Fibroblast of lung (primary cell): ENCODE results near the gene MYH9. TPM values are rescaled to one million over a fixed set of nuclear protein-coding genes. Genes with fewer than 3 reads are reported as not detected.
A peak's percentile ranks its signal among the peaks of the same experiment; 100 is the strongest.

Source experiments
- DNase-seq, 2 donors: peaks; one replicate each; pipeline versions ENCODE4 v3.0.0 to v3.0.0-alpha.2; 2010; ENCODE audit warnings: low read depth in 2 of 2
- H2AFZ ChIP-seq: 2 replicates; pipeline ENCODE4 v1.5.1; 2012; ENCODE audit warnings: low read length, control low read depth, inconsistent platforms
- H3K27ac ChIP-seq: 2 replicates; pipeline ENCODE4 v1.5.1; 2011; ENCODE audit warnings: low read length, control low read depth; ENCODE audit not compliant: insufficient read depth
- H3K27me3 ChIP-seq: 2 replicates; pipeline ENCODE4 v1.5.1; 2011; ENCODE audit warnings: mild to moderate bottlenecking, low read length; ENCODE audit not compliant: control insufficient read depth, insufficient read depth
- H3K36me3 ChIP-seq: 2 replicates; pipeline ENCODE4 v1.5.1; 2011; ENCODE audit warnings: low read length; ENCODE audit not compliant: control insufficient read depth, insufficient read depth
- H3K4me1 ChIP-seq: 2 replicates; pipeline ENCODE4 v1.5.1; 2011; ENCODE audit warnings: low read length; ENCODE audit not compliant: control insufficient read depth, insufficient read depth; ENCODE audit errors: extremely low read depth
- H3K4me2 ChIP-seq: 2 replicates; pipeline ENCODE4 v1.5.1; 2011; ENCODE audit warnings: low read length, control low read depth; ENCODE audit not compliant: insufficient read depth; ENCODE audit errors: extremely low read depth
- H3K4me3 ChIP-seq, 4 experiments: fragments of 200-600 bp in 1 of 4; sonication (generic) in 1 of 4; replicated peaks in 1 of 4; 2 replicates each; pipeline ENCODE4 v1.5.1; 2011 to 2016; ENCODE audit warnings: low read length in 4 of 4, low read depth in 3 of 4, mild to moderate bottlenecking in 3 of 4, control low read depth in 2 of 4, inconsistent platforms in 1 of 4, mixed read lengths in 1 of 4; ENCODE audit not compliant: insufficient read depth in 1 of 4; ENCODE audit errors: control extremely low read depth in 1 of 4
- H3K79me2 ChIP-seq: 2 replicates; pipeline ENCODE4 v1.5.1; 2012; ENCODE audit warnings: mild to moderate bottlenecking, low read length, inconsistent platforms; ENCODE audit not compliant: control insufficient read depth, insufficient read depth
- H3K9ac ChIP-seq: 2 replicates; pipeline ENCODE4 v1.5.1; 2011; ENCODE audit warnings: mild to moderate bottlenecking, low read length, control low read depth; ENCODE audit not compliant: insufficient read depth
- H3K9me3 ChIP-seq: 2 replicates; pipeline ENCODE4 v1.5.1; 2012; ENCODE audit warnings: low read depth, low read length; ENCODE audit not compliant: control insufficient read depth, insufficient read depth
- H4K20me1 ChIP-seq: 2 replicates; pipeline ENCODE4 v1.5.1; 2011; ENCODE audit warnings: low read length; ENCODE audit not compliant: control insufficient read depth, insufficient read depth; ENCODE audit errors: extremely low read depth
- CTCF ChIP-seq, 2 donors: IDR thresholded peaks in 1 of 2; conservative IDR thresholded peaks in 1 of 2; 1 replicate in 1 of 2; 2 replicates in 1 of 2; pipeline ENCODE4 v1.5.1; 2011 to 2012; ENCODE audit warnings: low read length in 2 of 2, control low read depth in 1 of 2, inconsistent platforms in 1 of 2, low read depth in 1 of 2, mild to moderate bottlenecking in 1 of 2
- EZH2 ChIP-seq: IDR thresholded peaks from 2 replicates; pipeline ENCODE4 v1.5.1; 2012; ENCODE audit warnings: low read length, control low read depth, mild to moderate bottlenecking; ENCODE audit errors: missing control alignments
- polyA plus RNA-seq, 2 donors: library from polyadenylated mRNA; depleted of rRNA in 1 of 2; stranded (reverse) in 1 of 2; unstranded in 1 of 2; fragments of >200 nt; gene quantifications; 2 replicates each; pipeline ENCODE4 v1.2.1, GENCODE V29; 2011 to 2012; ENCODE audit warnings: missing spikeins in 1 of 2
- total RNA-seq: library from RNA; depleted of rRNA; stranded (reverse); fragments of >200 nt; gene quantifications from 2 replicates; pipeline ENCODE4 v1.2.1, GENCODE V29; 2014

Gene MYH9
- total and polyA plus RNA-seq, 2 donors (not counting 1 experiment from before 2014, with no cell fraction given): 677 to 796 TPM

DNA sequence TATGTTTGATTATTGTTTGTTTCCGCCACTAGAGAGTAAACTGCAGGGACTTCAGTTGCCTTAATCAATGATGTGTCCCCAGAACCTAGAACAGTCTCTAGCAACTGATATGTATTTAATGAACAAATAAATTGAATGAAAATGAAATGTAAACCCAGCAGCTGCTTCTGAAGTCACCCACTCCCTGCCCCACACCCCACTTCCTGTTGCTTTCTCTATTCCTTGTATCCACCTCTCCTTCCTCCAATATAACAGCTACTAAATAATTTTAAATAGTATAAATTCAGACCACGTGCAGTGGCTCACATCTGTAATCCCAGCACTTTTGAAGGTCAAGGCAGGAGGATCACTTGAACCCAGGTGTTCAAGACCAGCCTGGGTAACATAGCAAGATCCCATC lies 15.8 kb downstream of the MYH9 start:
- Histone ChIP-seq H3K79me2 (peaks cover 99% of the 10 kb centered on the region), H2AFZ (no peak overlapping the region), H3K27me3 (no peaks in the 10 kb centered on the region), H3K4me3 (no peak overlapping the region), H3K9ac (no peak overlapping the region), H3K27ac (peak overlapping the region; percentile 34), H4K20me1 (peaks cover 10% of the 10 kb centered on the region), H3K36me3 (peaks cover 11% of the 10 kb centered on the region), H3K4me1 (peaks cover 69% of the 10 kb centered on the region), H3K4me2 (no peak overlapping the region), H3K9me3 (no peaks in the 10 kb centered on the region)
- TF ChIP-seq EZH2 (no peak), CTCF (conservative IDR thresholded peaks at IDR 0.05 in 1 of 2, IDR thresholded peaks at IDR 0.05 in 1 of 2; ENCODE audit: low read depth in 1 of 2, low read length in 2 of 2) (no peak)
- DNase-seq: no peak

GRCh38 chr22:36369922-36370791 lies 17.6 kb downstream of the MYH9 start:
- no peak overlapping the region for H3K9ac ChIP-seq
- TF ChIP-seq CTCF (conservative IDR thresholded peaks at IDR 0.05 in 1 of 2, IDR thresholded peaks at IDR 0.05 in 1 of 2; ENCODE audit: low read depth in 1 of 2, low read length in 2 of 2): no peak
- no peak for TF ChIP-seq EZH2
- peak overlapping the region in 1 of 4 experiments; percentile 29 for H3K4me3 ChIP-seq
- H4K20me1 ChIP-seq: peaks cover 6% of the 10 kb centered on the region
- peaks cover 8% of the 10 kb centered on the region for H3K36me3 ChIP-seq
- peaks cover 99% of the 10 kb centered on the region for H3K79me2 ChIP-seq
- H3K27me3 ChIP-seq: no peaks in the 10 kb centered on the region
- H3K4me1 ChIP-seq: peaks cover 72% of the 10 kb centered on the region
- H3K9me3 ChIP-seq: no peaks in the 10 kb centered on the region
- H2AFZ ChIP-seq: no peak overlapping the region
- H3K4me2 ChIP-seq: peak overlapping the region; percentile 65
- peak overlapping the region; percentile 27 for H3K27ac ChIP-seq
- peak; percentile 57 to 63 for DNase-seq

- Histone ChIP-seq H3K4me3 (no peak overlapping the region), H3K4me1 (peaks cover 74% of the 10 kb centered on the region), H2AFZ (no peak overlapping the region), H3K27ac (peak overlapping the region; percentile 64), H3K9ac (peak overlapping the region; percentile 17), H3K27me3 (no peaks in the 10 kb centered on the region), H3K79me2 (peaks cover 99% of the 10 kb centered on the region), H4K20me1 (peaks cover 2% of the 10 kb centered on the region), H3K36me3 (peaks cover 6% of the 10 kb centered on the region), H3K9me3 (no peaks in the 10 kb centered on the region), H3K4me2 (peak overlapping the region; percentile 61)
- no peak for DNase-seq
- TF ChIP-seq CTCF (conservative IDR thresholded peaks at IDR 0.05 in 1 of 2, IDR thresholded peaks at IDR 0.05 in 1 of 2; ENCODE audit: low read depth in 1 of 2, low read length in 2 of 2): no peak
- TF ChIP-seq EZH2: no peak
Measured at GRCh38 chr22:36369004-36369921, 18.5 kb downstream of the MYH9 start.
